PC-3 (cell line): Measurements from ENCODE around the gene DZANK1. TPM values are rescaled to one million over a fixed set of nuclear protein-coding genes. Genes with fewer than 3 reads are reported as not detected.
A peak's percentile ranks its signal among the peaks of the same experiment; 100 is the strongest.

ENCODE experiments used
- ATAC-seq: fragments of 200-7000 bp; cut with Tn5 transposase; 2 replicates; pipeline ENCODE4 v1.9.1; 2020; ENCODE audit warnings: mild to moderate bottlenecking, moderate library complexity
- BruUV-seq: library from RNA; stranded (reverse); fragments of 400-500 nt; replicated peaks from 2 replicates; lab custom pipeline; 2021; lab: Mats Ljungman, UMichigan
- CTCF ChIA-PET: fragments of 300-600 bp; sonication (Branson Sonifier 250); formaldehyde crosslinking; loops from one replicate; lab custom pipeline; 2022; ENCODE audit warnings: antibody characterized with exemption; lab: Charles Lee
- POLR2A ChIA-PET: fragments of 300-600 bp; sonication (Branson Sonifier 250); formaldehyde crosslinking; loops from one replicate; lab custom pipeline; 2022; ENCODE audit warnings: antibody characterized with exemption; ENCODE audit not compliant: unreplicated experiment; lab: Charles Lee
- DNase-seq: peaks from one replicate; pipeline ENCODE4 v3.0.0-alpha.2; 2015
- H2AFZ ChIP-seq: fragments of 300-600 bp; sonication (generic); 2 replicates; pipeline ENCODE4 v1.6.0; 2016; ENCODE audit warnings: antibody characterized with exemption, low read length
- H3F3A ChIP-seq: fragments of 300-600 bp; sonication (generic); one replicate; pipeline ENCODE4 v1.6.0; 2017; ENCODE audit warnings: antibody characterized with exemption, low read length, control low read depth, mild to moderate bottlenecking; ENCODE audit not compliant: unreplicated experiment
- H3K27ac ChIP-seq: fragments of 300-600 bp; sonication (generic); 2 replicates; pipeline ENCODE4 v1.5.1; 2016; ENCODE audit warnings: mild to moderate bottlenecking, low read length
- H3K27me3 ChIP-seq: fragments of 300-600 bp; sonication (generic); 2 replicates; pipeline ENCODE4 v1.6.1; 2016; ENCODE audit warnings: low read length, mixed read lengths
- H3K36me3 ChIP-seq: fragments of 300-600 bp; sonication (generic); 2 replicates; pipeline ENCODE4 v1.6.1; 2016; ENCODE audit warnings: low read depth, mixed run types, low read length, mixed read lengths
- H3K4me1 ChIP-seq: fragments of 300-600 bp; sonication (generic); 2 replicates; pipeline ENCODE4 v1.5.1; 2016; ENCODE audit warnings: low read length; ENCODE audit not compliant: insufficient read depth
- H3K4me2 ChIP-seq: fragments of 300-600 bp; sonication (generic); 2 replicates; pipeline ENCODE4 v1.6.0; 2016; ENCODE audit warnings: low read length
- H3K4me3 ChIP-seq: fragments of 300-600 bp; sonication (generic); 2 replicates; pipeline ENCODE4 v1.5.1; 2016; ENCODE audit warnings: mild to moderate bottlenecking, low read length, mixed read lengths
- H3K79me2 ChIP-seq: fragments of 300-600 bp; sonication (generic); 2 replicates; pipeline ENCODE4 v1.6.1; 2017; ENCODE audit warnings: low read length, mixed read lengths
- H3K9ac ChIP-seq: fragments of 300-600 bp; sonication (generic); 2 replicates; pipeline ENCODE4 v1.6.0; 2016; ENCODE audit warnings: mild to moderate bottlenecking, low read length
- H3K9me2 ChIP-seq: fragments of 300-600 bp; sonication (generic); replicated peaks from 2 replicates; pipeline ENCODE4 v1.6.1; 2016; ENCODE audit warnings: mixed run types, low read length, mixed read lengths
- H3K9me3 ChIP-seq: fragments of 300-600 bp; sonication (generic); 2 replicates; pipeline ENCODE4 v1.6.1; 2016; ENCODE audit warnings: low read length, mixed read lengths
- H4K20me1 ChIP-seq: fragments of 300-600 bp; sonication (generic); 2 replicates; pipeline ENCODE4 v1.6.1; 2016; ENCODE audit warnings: low read length, mixed read lengths
- CTCF ChIP-seq: fragments of 300-600 bp; sonication (generic); conservative IDR thresholded peaks from 2 replicates; pipeline ENCODE4 v1.5.1; 2017; ENCODE audit warnings: antibody characterized with exemption, low read depth, mild to moderate bottlenecking, low read length
- EZH2 ChIP-seq: fragments of 300-600 bp; sonication (generic); IDR thresholded peaks from one replicate; pipeline ENCODE4 v1.6.1; 2017; ENCODE audit warnings: antibody characterized with exemption, mild to moderate bottlenecking, low read length; ENCODE audit not compliant: unreplicated experiment
- EZH2phosphoT487 ChIP-seq: fragments of 300-600 bp; sonication (generic); IDR thresholded peaks from 2 replicates; pipeline ENCODE4 v1.6.1; 2018; ENCODE audit warnings: mild to moderate bottlenecking, antibody characterized with exemption, low read length, borderline replicate concordance
- intact Hi-C: fragments of 100-400 bp; cut with micrococcal nuclease; formaldehyde crosslinking; loops from 2 replicates; pipeline ENCODE4 v1.9.0; 2023
- total RNA-seq: library from RNA; depleted of rRNA; stranded (reverse); fragments of >200 nt; gene quantifications from 2 replicates; pipeline ENCODE4 v1.2.3, GENCODE V29; 2014

Gene DZANK1
- total RNA-seq, 1 experiment from 2014 or later = 3.2 TPM

GRCh38 chr20:18405826-18406225 lies 61.0 kb downstream of the DZANK1 start:
- H3K4me1 ChIP-seq = peaks cover 6% of the 10 kb centered on the region
- no peak overlapping the region for H3K4me2 ChIP-seq
- H3K27ac ChIP-seq = no peak overlapping the region

GRCh38 chr20:18404172-18404571 lies 62.7 kb downstream of the DZANK1 start:
- ATAC-seq (peak; percentile 86), DNase-seq (peak; percentile 63)
- CTCF ChIA-PET = interaction anchor here (0.6 kb wide), 1 partner anchor 9 kb away, joined by 3 read pairs; no protein-coding TSS in a partner anchor
- Histone ChIP-seq H3K9me2 (no peaks in the 10 kb centered on the region), H3K79me2 (no peaks in the 10 kb centered on the region), H4K20me1 (no peaks in the 10 kb centered on the region), H3K4me2 (no peak overlapping the region), H3K4me3 (no peak overlapping the region), H2AFZ (no peak overlapping the region), H3K36me3 (peaks cover 8% of the 10 kb centered on the region; the same call in 1 of the 2 replicates), H3K27ac (no peak overlapping the region), H3K4me1 (peaks cover 6% of the 10 kb centered on the region), H3F3A (no peaks in the 10 kb centered on the region), H3K9me3 (no peaks in the 10 kb centered on the region), H3K9ac (no peak overlapping the region), H3K27me3 (no peaks in the 10 kb centered on the region)
- no peak for TF ChIP-seq EZH2
- TF ChIP-seq EZH2phosphoT487 = no peak
- TF ChIP-seq CTCF = no peak
- POLR2A ChIA-PET = no interaction called here
- BruUV-seq = no TSS peak
- intact Hi-C loops = no loop called here

More at GRCh38 chr20:18405826-18406225, 61.0 kb downstream of the DZANK1 start:
- H3K4me3 ChIP-seq = no peak overlapping the region
- H3K27me3 ChIP-seq = no peaks in the 10 kb centered on the region
- ChIA-PET CTCF (no interaction called here), POLR2A (no interaction called here)
- BruUV-seq = no TSS peak
- DNase-seq (no peak), ATAC-seq (no peak)
- no peak overlapping the region for H3K9ac ChIP-seq
- no peaks in the 10 kb centered on the region for H3K9me3 ChIP-seq
- no peak overlapping the region for H2AFZ ChIP-seq
- TF ChIP-seq EZH2 = no peak
- TF ChIP-seq CTCF = no peak
- no peak for TF ChIP-seq EZH2phosphoT487
- no peaks in the 10 kb centered on the region for H4K20me1 ChIP-seq
- no peaks in the 10 kb centered on the region for H3K9me2 ChIP-seq
- intact Hi-C loops = no loop called here
- H3K36me3 ChIP-seq = peaks cover 8% of the 10 kb centered on the region; the same call in 1 of the 2 replicates
- H3K79me2 ChIP-seq = no peaks in the 10 kb centered on the region
- no peaks in the 10 kb centered on the region for H3F3A ChIP-seq

GRCh38 chr20:18403269-18403668 lies 63.6 kb downstream of the DZANK1 start:
- no peak for TF ChIP-seq EZH2phosphoT487
- no peak for TF ChIP-seq EZH2
- no peak for TF ChIP-seq CTCF
- Histone ChIP-seq H4K20me1 (no peaks in the 10 kb centered on the region), H3K27me3 (no peaks in the 10 kb centered on the region), H2AFZ (no peak overlapping the region), H3K4me3 (no peak overlapping the region), H3K36me3 (peaks cover 8% of the 10 kb centered on the region; the same call in 1 of the 2 replicates), H3K79me2 (no peaks in the 10 kb centered on the region), H3K4me1 (peaks cover 6% of the 10 kb centered on the region), H3K9ac (no peak overlapping the region), H3K9me3 (no peaks in the 10 kb centered on the region), H3K27ac (no peak overlapping the region), H3K4me2 (no peak overlapping the region), H3K9me2 (no peaks in the 10 kb centered on the region), H3F3A (no peaks in the 10 kb centered on the region)
- intact Hi-C loops = no loop called here
- ATAC-seq (peak; percentile 37), DNase-seq (no peak)
- ChIA-PET CTCF (no interaction called here), POLR2A (no interaction called here)
- BruUV-seq = no TSS peak
